ENCODE data around the gene KRT83. TPM values are rescaled to one million over a fixed set of nuclear protein-coding genes. Genes with fewer than 3 reads are reported as not detected.
A peak's percentile ranks its signal among the peaks of the same experiment; 100 is the strongest.

KRT83 gene
- total RNA-seq, 4 donors from 2014 or later = not detected

GRCh38 chr12:52285172-52285745 is 35.9 kb downstream of the KRT83 start:
- no peaks in the 10 kb centered on the region for H3K36me3 ChIP-seq
- intact Hi-C loops (cut with DNase I) = no loop called here
- no peak overlapping the region for H3K27ac ChIP-seq
- WGBS, 2 donors = 64 to 94% methylated on average over 2 of the region's 2 CpGs
- H3K4me1 ChIP-seq = peaks cover 9 to 15% (median 12%) of the 10 kb centered on the region in 3 donors
- no peak for DNase-seq
- H3K27me3 ChIP-seq = no peaks in the 10 kb centered on the region
- no peak overlapping the region for H3K4me3 ChIP-seq
- no peaks in the 10 kb centered on the region for H3K9me3 ChIP-seq
- TF ChIP-seq POLR2A (IDR thresholded peaks at IDR 0.05) = no peak
- TF ChIP-seq CTCF (IDR thresholded peaks at IDR 0.05) = no peak

- peaks cover 9 to 21% (median 17%) of the 10 kb centered on the region in 3 donors for H3K4me1 ChIP-seq
- no peaks in the 10 kb centered on the region for H3K36me3 ChIP-seq
- WGBS, 2 donors = 60 to 68% methylated on average over 4 of the region's 4 CpGs
- no peak for DNase-seq
- no peaks in the 10 kb centered on the region for H3K9me3 ChIP-seq
- intact Hi-C loops (cut with DNase I) = no loop called here
- no peaks in the 10 kb centered on the region for H3K27me3 ChIP-seq
- H3K27ac ChIP-seq = no peak overlapping the region
- H3K4me3 ChIP-seq = no peak overlapping the region
- TF ChIP-seq CTCF (IDR thresholded peaks at IDR 0.05) (no peak), POLR2A (IDR thresholded peaks at IDR 0.05) (no peak)
Measured at GRCh38 chr12:52284562-52285171, 36.5 kb downstream of the KRT83 start.

GRCh38 chr12:52280796-52281560 is 40.2 kb downstream of the KRT83 start:
- 46 to 70% methylated on average over 2 to 4 of the region's 4 CpGs for WGBS, 2 donors
- no peaks in the 10 kb centered on the region for H3K36me3 ChIP-seq
- intact Hi-C loops (cut with DNase I) = no loop called here
- H3K4me3 ChIP-seq = no peak overlapping the region
- no peaks in the 10 kb centered on the region for H3K9me3 ChIP-seq
- H3K27me3 ChIP-seq = peaks cover 0 to 11% (median 0%) of the 10 kb centered on the region in 4 donors
- H3K4me1 ChIP-seq = peaks cover 13 to 34% (median 29%) of the 10 kb centered on the region in 3 donors
- TF ChIP-seq POLR2A (IDR thresholded peaks at IDR 0.05) = no peak
- no peak for TF ChIP-seq CTCF (IDR thresholded peaks at IDR 0.05)
- DNase-seq = no peak
- peak overlapping the region; percentile 60 to 87 (median 83) for H3K27ac ChIP-seq

GRCh38 chr12:52280319-52280795 is 40.8 kb downstream of the KRT83 start:
- DNase-seq = no peak
- H3K27ac ChIP-seq = peak overlapping the region; percentile 60 to 87 (median 83)
- H3K9me3 ChIP-seq = no peaks in the 10 kb centered on the region
- no peak for TF ChIP-seq CTCF (IDR thresholded peaks at IDR 0.05)
- peak in 1 of 4 donors; percentile 20 for TF ChIP-seq POLR2A (IDR thresholded peaks at IDR 0.05)
- H3K36me3 ChIP-seq = no peaks in the 10 kb centered on the region
- intact Hi-C loops (cut with DNase I) = no loop called here
- WGBS, 2 donors = 21 to 25% methylated on average over 2 to 3 of the region's 3 CpGs
- peaks cover 0 to 11% (median 0%) of the 10 kb centered on the region in 4 donors for H3K27me3 ChIP-seq
- no peak overlapping the region for H3K4me3 ChIP-seq
- peaks cover 13 to 34% (median 29%) of the 10 kb centered on the region in 3 donors for H3K4me1 ChIP-seq
